ENCODE data around the gene VSTM4.

The VSTM4 gene

GRCh38 chr10:49079499-49079898 is 35.8 kb downstream of the VSTM4 start:
- H3K4me3 Mint-ChIP-seq: no peak overlapping the region
- H3K36me3 Mint-ChIP-seq: no peaks in the 10 kb centered on the region
- no peaks in the 10 kb centered on the region for H3K4me1 Mint-ChIP-seq (ENCODE audit: low read depth)
- H3K27ac Mint-ChIP-seq: no peak overlapping the region
- H3K9me3 Mint-ChIP-seq (ENCODE audit: low read depth): no peaks in the 10 kb centered on the region
- peaks cover 5% of the 10 kb centered on the region for H3K27me3 Mint-ChIP-seq

- Mint-ChIP-seq H3K4me1 (ENCODE audit: low read depth) (no peaks in the 10 kb centered on the region), H3K9me3 (ENCODE audit: low read depth) (no peaks in the 10 kb centered on the region), H3K4me3 (no peak overlapping the region), H3K36me3 (no peaks in the 10 kb centered on the region), H3K27ac (no peak overlapping the region), H3K27me3 (peaks cover 5% of the 10 kb centered on the region)
These were observed 36.2 kb downstream of the VSTM4 start for GRCh38 chr10:49079072-49079471.

DNA sequence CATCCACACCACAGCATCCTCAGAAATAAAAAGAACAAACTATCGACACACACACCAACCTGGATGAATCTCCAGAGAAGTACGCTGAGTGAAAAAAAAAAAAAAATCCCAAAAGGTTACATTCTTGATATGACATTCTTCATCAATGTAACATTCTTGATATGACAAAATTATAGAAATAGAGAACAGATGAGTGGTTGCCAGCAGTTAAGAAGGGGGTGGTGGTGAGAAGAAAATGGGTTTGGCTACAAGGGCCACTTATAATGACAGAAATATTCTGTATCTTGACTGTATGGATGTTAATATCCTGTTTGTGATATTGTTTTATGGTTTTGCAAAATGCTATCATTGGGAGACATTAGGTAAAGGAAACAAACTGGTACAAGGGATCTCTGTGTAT is 36.9 kb downstream of the VSTM4 start:
- Mint-ChIP-seq H3K27ac (no peak overlapping the region), H3K36me3 (no peaks in the 10 kb centered on the region), H3K27me3 (peaks cover 5% of the 10 kb centered on the region), H3K9me3 (ENCODE audit: low read depth) (no peaks in the 10 kb centered on the region), H3K4me1 (ENCODE audit: low read depth) (no peaks in the 10 kb centered on the region), H3K4me3 (no peak overlapping the region)

DNA sequence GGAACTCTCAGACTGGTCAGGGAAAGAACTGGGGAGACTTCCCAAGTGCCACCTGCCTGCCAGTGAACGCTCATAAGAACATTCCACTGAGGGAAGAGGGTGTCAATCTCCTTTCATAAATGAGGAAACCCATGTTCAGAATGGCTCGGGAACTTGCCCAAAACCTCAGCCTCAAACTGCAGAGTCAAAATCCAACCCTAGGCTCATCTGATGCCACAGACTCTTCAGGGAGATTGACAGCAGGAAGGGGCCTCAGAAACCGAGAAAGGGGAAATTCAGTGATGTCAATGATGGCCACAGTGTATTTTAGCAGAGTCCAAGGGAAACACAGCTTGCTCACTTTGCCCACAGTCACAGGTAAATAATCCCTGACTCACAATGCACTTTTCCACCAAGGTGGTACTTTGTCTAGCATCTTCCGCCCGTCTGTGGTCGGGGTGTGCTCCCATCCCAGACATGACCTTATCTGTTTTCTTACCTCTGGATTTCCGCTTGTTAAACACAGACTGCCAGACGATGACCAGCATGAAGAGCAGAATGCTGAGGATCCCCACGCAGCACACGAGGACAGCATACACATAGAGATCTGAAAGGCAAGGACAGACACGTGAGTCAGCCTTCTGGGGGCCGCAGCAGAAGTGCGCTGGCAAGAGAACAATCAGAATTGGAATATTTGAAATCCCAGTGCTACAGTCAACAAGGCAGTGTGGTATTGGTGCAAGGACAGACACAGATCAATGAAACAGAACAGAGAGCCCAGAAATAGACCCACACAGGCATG is 38.4 kb downstream of the VSTM4 start:
- Mint-ChIP-seq H3K36me3 (no peaks in the 10 kb centered on the region), H3K4me3 (no peak overlapping the region), H3K9me3 (ENCODE audit: low read depth) (no peaks in the 10 kb centered on the region), H3K27me3 (peaks cover 5% of the 10 kb centered on the region), H3K27ac (no peak overlapping the region), H3K4me1 (ENCODE audit: low read depth) (no peaks in the 10 kb centered on the region)

DNA sequence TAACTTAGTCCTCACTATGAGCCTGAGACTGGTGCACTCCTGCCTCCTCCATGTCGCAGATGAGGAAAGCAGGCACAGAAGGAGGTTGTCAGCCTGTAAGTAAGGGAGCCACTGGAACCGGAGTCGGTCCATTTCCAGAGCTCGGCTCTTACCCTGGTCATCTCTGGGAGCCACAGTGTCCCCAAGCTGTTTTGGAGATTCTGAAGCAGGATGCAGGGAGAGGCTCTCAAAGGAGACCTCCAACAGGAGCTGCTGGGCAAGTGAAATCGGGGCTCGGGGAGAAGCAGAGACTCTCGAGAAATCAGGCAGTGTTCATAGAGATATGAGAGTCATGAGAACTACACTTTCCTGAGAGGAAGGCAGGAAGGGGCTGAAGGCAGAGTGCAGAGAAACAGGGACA is 39.0 kb downstream of the VSTM4 start:
- H3K9me3 Mint-ChIP-seq (ENCODE audit: low read depth): no peaks in the 10 kb centered on the region
- no peaks in the 10 kb centered on the region for H3K36me3 Mint-ChIP-seq
- H3K4me3 Mint-ChIP-seq: no peak overlapping the region
- peaks cover 5% of the 10 kb centered on the region for H3K27me3 Mint-ChIP-seq
- H3K4me1 Mint-ChIP-seq (ENCODE audit: low read depth): no peaks in the 10 kb centered on the region
- no peak overlapping the region for H3K27ac Mint-ChIP-seq

GRCh38 chr10:49075743-49076142 is 39.6 kb downstream of the VSTM4 start:
- no peak overlapping the region for H3K27ac Mint-ChIP-seq
- no peaks in the 10 kb centered on the region for H3K36me3 Mint-ChIP-seq
- no peak overlapping the region for H3K4me3 Mint-ChIP-seq
- no peaks in the 10 kb centered on the region for H3K4me1 Mint-ChIP-seq (ENCODE audit: low read depth)
- H3K27me3 Mint-ChIP-seq: peaks cover 5% of the 10 kb centered on the region
- H3K9me3 Mint-ChIP-seq (ENCODE audit: low read depth): no peaks in the 10 kb centered on the region

DNA sequence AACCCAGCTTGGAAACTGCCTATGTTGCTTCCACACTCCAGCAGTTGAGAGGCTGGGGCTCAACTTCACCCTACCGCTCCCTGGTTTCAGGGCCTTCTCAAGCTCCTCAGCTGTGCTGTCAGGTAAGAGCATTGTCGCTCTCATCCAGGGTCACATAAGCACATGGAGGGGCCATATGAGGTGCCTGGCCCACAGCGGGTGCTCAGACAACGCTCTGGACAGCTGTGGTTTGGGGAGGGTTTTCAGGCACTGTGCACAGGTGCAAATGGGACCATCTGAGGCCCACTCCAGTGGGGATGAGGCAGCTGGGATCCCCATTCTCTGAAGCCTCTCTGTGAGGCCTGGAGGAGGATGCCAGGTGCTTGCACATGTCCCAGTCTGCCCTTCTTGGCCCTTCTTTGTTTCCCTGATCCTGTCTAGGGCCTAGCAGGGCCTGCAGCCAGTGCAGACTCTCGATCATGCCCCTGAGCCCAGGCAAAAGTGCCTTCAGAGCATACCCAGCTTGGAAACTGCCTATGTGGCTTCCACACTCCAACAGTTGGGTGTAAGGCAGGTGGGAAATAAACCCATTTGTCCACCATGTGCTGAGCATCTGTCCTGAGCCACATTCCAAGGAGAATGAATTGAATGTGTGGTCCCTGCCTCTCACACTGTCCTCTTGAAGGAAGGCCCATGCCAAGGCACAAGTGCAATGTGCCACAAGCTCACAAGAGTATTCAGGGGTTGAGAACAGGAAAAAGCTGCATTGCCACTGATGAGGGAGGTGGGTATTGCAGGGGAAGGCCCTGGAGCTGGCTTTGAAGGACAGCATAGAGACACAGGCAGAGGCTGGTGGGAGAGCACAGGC is 40.3 kb downstream of the VSTM4 start:
- Mint-ChIP-seq H3K9me3 (ENCODE audit: low read depth) (no peaks in the 10 kb centered on the region), H3K27me3 (peaks cover 5% of the 10 kb centered on the region), H3K27ac (no peak overlapping the region)

DNA sequence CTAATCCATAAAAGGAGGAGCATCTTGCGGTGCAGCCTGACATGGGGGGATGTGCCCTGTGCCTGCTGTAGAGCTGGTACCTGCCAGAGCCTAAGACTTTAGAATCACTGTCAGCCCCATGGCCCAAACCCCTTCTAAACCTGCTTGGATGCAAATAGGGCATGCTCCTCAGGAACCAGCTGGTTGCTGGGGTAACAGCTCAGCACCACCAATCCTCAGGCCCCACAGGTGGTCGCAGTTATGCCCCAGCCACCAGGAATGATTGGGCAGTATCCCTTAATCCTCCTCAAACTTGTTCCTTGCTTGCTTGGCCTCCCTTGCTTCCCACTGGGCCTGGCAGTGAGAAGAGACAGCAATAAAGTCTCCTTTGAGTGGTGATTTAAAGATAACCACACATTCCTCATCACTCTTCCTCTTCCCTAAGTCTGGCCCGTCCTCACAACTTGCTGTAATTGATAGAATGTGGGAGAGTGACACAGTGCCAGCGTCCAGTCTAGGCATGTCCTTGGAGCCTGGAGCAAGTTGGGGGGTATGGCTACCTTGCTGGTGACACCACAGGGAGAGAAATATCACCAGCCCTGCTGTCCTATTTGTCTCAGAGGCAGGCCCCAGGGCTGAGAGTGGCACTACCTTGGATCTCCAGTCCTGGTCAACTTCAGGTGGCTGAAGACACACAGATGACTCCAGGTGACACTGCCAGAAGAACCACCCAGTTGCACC is 43.0 kb downstream of the VSTM4 start:
- Mint-ChIP-seq H3K27me3 (peaks cover 5% of the 10 kb centered on the region), H3K4me1 (ENCODE audit: low read depth) (no peaks in the 10 kb centered on the region), H3K9me3 (ENCODE audit: low read depth) (no peaks in the 10 kb centered on the region), H3K27ac (no peak overlapping the region), H3K4me3 (no peak overlapping the region), H3K36me3 (no peaks in the 10 kb centered on the region)

More for the DNA sequence above, 40.3 kb downstream of the VSTM4 start:
- Mint-ChIP-seq H3K4me1 (ENCODE audit: low read depth) (no peaks in the 10 kb centered on the region), H3K4me3 (no peak overlapping the region), H3K36me3 (no peaks in the 10 kb centered on the region)

DNA sequence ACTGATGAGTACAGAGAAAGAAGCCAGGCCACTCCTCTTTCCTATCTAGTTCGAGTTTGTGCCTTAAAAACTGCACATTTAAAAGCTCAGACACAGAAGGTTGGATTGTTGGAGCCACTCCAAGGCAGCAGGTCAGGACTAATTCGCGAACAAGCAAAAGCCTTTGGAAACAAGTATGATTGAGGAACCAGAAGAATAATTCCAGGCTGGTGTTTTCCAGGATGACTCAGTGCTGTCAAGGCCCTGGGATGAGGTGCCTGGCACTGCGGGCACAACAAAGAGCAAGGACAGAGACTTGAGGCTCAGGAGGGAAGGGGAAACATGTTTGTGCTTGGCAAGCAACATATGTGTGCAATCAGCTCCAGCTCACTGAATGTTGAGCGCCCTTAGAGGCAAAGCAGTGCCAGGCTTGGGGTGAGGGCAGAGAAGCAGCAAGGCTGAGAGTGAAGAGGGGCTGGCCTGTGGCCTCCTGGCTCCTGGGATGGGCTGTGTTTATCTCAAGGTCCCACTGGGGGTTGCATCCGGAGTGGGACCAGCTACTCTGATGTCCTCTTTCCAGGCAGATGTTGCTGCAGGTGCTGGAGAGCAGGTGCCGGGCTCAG is 44.1 kb downstream of the VSTM4 start:
- H3K27ac Mint-ChIP-seq: no peak overlapping the region
- H3K27me3 Mint-ChIP-seq: peaks cover 3% of the 10 kb centered on the region
- no peak overlapping the region for H3K4me3 Mint-ChIP-seq
- no peaks in the 10 kb centered on the region for H3K4me1 Mint-ChIP-seq (ENCODE audit: low read depth)
- no peaks in the 10 kb centered on the region for H3K9me3 Mint-ChIP-seq (ENCODE audit: low read depth)
- no peaks in the 10 kb centered on the region for H3K36me3 Mint-ChIP-seq

DNA sequence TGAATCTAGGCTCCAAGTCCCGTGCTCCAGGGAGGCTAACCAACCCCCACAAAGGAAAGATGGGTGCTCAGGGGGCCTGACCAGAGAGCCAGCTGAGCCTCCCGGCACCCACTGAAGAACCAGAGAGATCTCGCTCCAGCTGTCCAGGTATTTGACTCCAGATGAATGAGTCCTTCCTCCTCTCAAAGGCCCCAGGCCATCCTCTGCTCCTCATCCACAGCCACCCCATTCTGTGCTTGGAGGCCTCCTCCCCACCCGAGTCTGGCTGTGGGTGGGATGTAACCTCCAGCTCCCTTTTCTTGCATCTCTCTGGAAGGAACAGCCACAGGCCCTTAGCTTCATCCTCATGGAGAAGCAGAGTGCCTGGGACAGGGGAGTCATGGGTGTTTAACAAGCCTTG is 44.6 kb downstream of the VSTM4 start:
- no peak overlapping the region for H3K27ac Mint-ChIP-seq
- peaks cover 2% of the 10 kb centered on the region for H3K27me3 Mint-ChIP-seq
- no peaks in the 10 kb centered on the region for H3K9me3 Mint-ChIP-seq (ENCODE audit: low read depth)
- H3K36me3 Mint-ChIP-seq: no peaks in the 10 kb centered on the region
- no peak overlapping the region for H3K4me3 Mint-ChIP-seq
- no peaks in the 10 kb centered on the region for H3K4me1 Mint-ChIP-seq (ENCODE audit: low read depth)

DNA sequence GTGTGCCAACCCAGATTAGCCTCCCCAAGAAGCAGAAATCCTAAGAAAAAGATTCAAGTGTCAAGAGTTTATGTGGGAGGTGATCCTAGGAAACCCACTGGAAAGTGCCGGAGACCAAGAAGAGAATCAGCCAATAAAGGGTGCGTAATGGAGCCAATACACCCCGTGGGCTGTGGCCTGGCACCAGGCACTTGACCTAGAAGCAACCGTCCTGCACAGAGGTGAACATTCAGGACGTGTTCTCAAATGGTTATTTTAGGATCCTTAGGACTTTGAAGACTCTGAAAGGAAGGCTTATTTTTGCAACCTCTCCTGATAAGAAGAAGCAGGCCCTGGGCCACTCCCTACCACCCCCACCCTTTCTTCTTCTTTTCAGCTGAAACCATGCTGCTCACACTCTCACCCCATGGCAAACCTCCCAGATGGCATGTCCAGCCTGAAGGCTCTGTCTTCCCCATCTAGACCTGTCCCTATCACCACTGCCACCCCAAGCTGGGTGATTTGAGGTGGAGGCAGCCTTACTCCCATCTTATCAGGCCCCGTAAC is 46.6 kb downstream of the VSTM4 start:
- H3K4me1 Mint-ChIP-seq (ENCODE audit: low read depth): no peaks in the 10 kb centered on the region
- no peaks in the 10 kb centered on the region for H3K36me3 Mint-ChIP-seq
- peaks cover 2% of the 10 kb centered on the region for H3K27me3 Mint-ChIP-seq
- no peak overlapping the region for H3K27ac Mint-ChIP-seq
- no peak overlapping the region for H3K4me3 Mint-ChIP-seq
- H3K9me3 Mint-ChIP-seq (ENCODE audit: low read depth): peaks cover 3% of the 10 kb centered on the region

DNA sequence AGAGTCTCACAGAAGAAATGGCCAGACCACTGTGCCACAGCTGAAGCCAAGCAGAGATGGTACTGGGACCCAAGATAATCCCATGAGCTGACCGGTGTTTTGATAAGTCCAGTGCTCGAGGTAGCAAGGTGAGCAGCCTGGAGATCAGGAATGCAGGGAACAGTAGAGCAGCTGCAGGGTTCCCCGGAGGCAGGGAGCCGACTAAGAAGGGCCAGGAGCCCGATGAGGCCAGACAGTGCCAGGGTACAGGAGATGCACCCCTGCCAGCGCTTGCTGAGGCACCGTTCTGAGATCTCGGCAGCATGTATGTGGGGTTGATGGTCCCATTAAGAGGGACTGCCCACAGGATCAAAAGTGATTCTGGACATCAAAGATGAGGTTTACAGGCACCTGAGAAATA is 47.1 kb downstream of the VSTM4 start:
- Mint-ChIP-seq H3K9me3 (ENCODE audit: low read depth) (peaks cover 3% of the 10 kb centered on the region), H3K27me3 (peaks cover 2% of the 10 kb centered on the region), H3K4me3 (no peak overlapping the region), H3K27ac (no peak overlapping the region), H3K4me1 (ENCODE audit: low read depth) (no peaks in the 10 kb centered on the region), H3K36me3 (no peaks in the 10 kb centered on the region)

GRCh38 chr10:49066944-49067730 is 48.2 kb downstream of the VSTM4 start:
- Mint-ChIP-seq H3K36me3 (no peaks in the 10 kb centered on the region), H3K4me3 (no peak overlapping the region), H3K4me1 (ENCODE audit: low read depth) (no peaks in the 10 kb centered on the region), H3K27me3 (peaks cover 2% of the 10 kb centered on the region), H3K27ac (no peak overlapping the region), H3K9me3 (ENCODE audit: low read depth) (peaks cover 10% of the 10 kb centered on the region)

- H3K9me3 Mint-ChIP-seq (ENCODE audit: low read depth): peaks cover 21% of the 10 kb centered on the region
- peaks cover 2% of the 10 kb centered on the region for H3K27me3 Mint-ChIP-seq
- H3K36me3 Mint-ChIP-seq: no peaks in the 10 kb centered on the region
- H3K4me1 Mint-ChIP-seq (ENCODE audit: low read depth): no peaks in the 10 kb centered on the region
- H3K27ac Mint-ChIP-seq: no peak overlapping the region
- no peak overlapping the region for H3K4me3 Mint-ChIP-seq
These were observed 53.1 kb downstream of the VSTM4 start for GRCh38 chr10:49062229-49062628.
